Glutamatergic neuron (in vitro differentiated cells): ENCODE measurements around the gene PIGB. TPM values are rescaled to one million over a fixed set of nuclear protein-coding genes. Genes with fewer than 3 reads are reported as not detected.
A peak's percentile ranks its signal among the peaks of the same experiment; 100 is the strongest.

Experiments
- DNase-seq: peaks from one replicate; pipeline ENCODE4 v3.0.0; 2022
- H3K27ac Mint-ChIP-seq: one replicate; pipeline ENCODE4 v1.8.0; 2020; ENCODE audit warnings: mild to moderate bottlenecking, mixed read lengths, inconsistent platforms; ENCODE audit not compliant: unreplicated experiment
- H3K27me3 Mint-ChIP-seq: one replicate; pipeline ENCODE4 v1.8.0; 2020; ENCODE audit warnings: mild to moderate bottlenecking, moderate library complexity, mixed read lengths, inconsistent platforms; ENCODE audit not compliant: unreplicated experiment
- H3K36me3 Mint-ChIP-seq: one replicate; pipeline ENCODE4 v1.8.0; 2020; ENCODE audit warnings: mild to moderate bottlenecking, mixed read lengths, inconsistent platforms; ENCODE audit not compliant: unreplicated experiment
- H3K4me1 Mint-ChIP-seq: one replicate; pipeline ENCODE4 v1.8.0; 2020; ENCODE audit warnings: mild to moderate bottlenecking, low read depth, mixed read lengths, inconsistent platforms; ENCODE audit not compliant: unreplicated experiment
- H3K4me3 Mint-ChIP-seq: one replicate; pipeline ENCODE4 v1.8.0; 2020; ENCODE audit warnings: mild to moderate bottlenecking, mixed read lengths, inconsistent platforms; ENCODE audit not compliant: unreplicated experiment
- H3K9me3 Mint-ChIP-seq: one replicate; pipeline ENCODE4 v1.8.0; 2020; ENCODE audit warnings: mild to moderate bottlenecking, moderate library complexity, mixed read lengths, inconsistent platforms; ENCODE audit not compliant: unreplicated experiment
- CTCF ChIP-seq: fragments of 200-600 bp; sonication (generic); IDR thresholded peaks from one replicate; pipeline ENCODE4 v1.5.0; 2021; ENCODE audit not compliant: partially characterized antibody, unreplicated experiment
- long read RNA-seq: library from polyadenylated mRNA; unstranded; transcript quantifications from one replicate; pipeline ENCODE4 v2.0.0, GENCODE V29; 2020; ENCODE audit not compliant: unreplicated experiment
- total RNA-seq: library from RNA; stranded (reverse); fragmentation: NEBNext Ultra II Directional; extraction: Animal tissue kit (Norgen Biotek cat#: 25700); gene quantifications from one replicate; pipeline ENCODE4 v1.2.1, GENCODE V29; 2021; ENCODE audit not compliant: unreplicated experiment

The PIGB gene
- total RNA-seq, result 6.4 TPM
- long read RNA-seq, partial matches to known transcripts, result 0 of 1 reads
- long read RNA-seq, other reads (novel, unspliced or antisense), result 0 of 1 reads

GRCh38 chr15:55318588-55319494, at the start of gene PIGB, which contains the start of gene PIGBOS1:
TSS of gene PIGB (plus strand) at chr15:55319222. CDS start at chr15:55319251, 29 bp downstream.
TSS of gene PIGBOS1 (minus strand) at chr15:55319123. CDS start at chr15:55317792, 1,331 bp downstream.
- H3K27me3 Mint-ChIP-seq, result no peaks in the 10 kb centered on the region
- H3K27ac Mint-ChIP-seq, result peak within 1 kb of the TSS; percentile 94
- H3K4me3 Mint-ChIP-seq, result peak within 1 kb of the TSS; percentile 99
- no peak for TF ChIP-seq CTCF
- peak; percentile 82 for DNase-seq
- peaks cover 2% of the 10 kb centered on the region for H3K4me1 Mint-ChIP-seq
- peaks cover 4% of the 10 kb centered on the region for H3K9me3 Mint-ChIP-seq
- no peaks in the 10 kb centered on the region for H3K36me3 Mint-ChIP-seq

- no peak for DNase-seq
- no peak overlapping the region for H3K4me3 Mint-ChIP-seq
- peaks cover 2% of the 10 kb centered on the region for H3K9me3 Mint-ChIP-seq
- no peaks in the 10 kb centered on the region for H3K36me3 Mint-ChIP-seq
- no peak for TF ChIP-seq CTCF
- H3K4me1 Mint-ChIP-seq, result no peaks in the 10 kb centered on the region
- no peak overlapping the region for H3K27ac Mint-ChIP-seq
- peaks cover 2% of the 10 kb centered on the region for H3K27me3 Mint-ChIP-seq
Observed at GRCh38 chr15:55270291-55270690, 48.7 kb upstream of the PIGB start.

- no peak overlapping the region for H3K27ac Mint-ChIP-seq
- no peaks in the 10 kb centered on the region for H3K4me1 Mint-ChIP-seq
- no peak overlapping the region for H3K4me3 Mint-ChIP-seq
- H3K36me3 Mint-ChIP-seq, result no peaks in the 10 kb centered on the region
- TF ChIP-seq CTCF, result no peak
- DNase-seq, result no peak
- peaks cover 5% of the 10 kb centered on the region for H3K27me3 Mint-ChIP-seq
- H3K9me3 Mint-ChIP-seq, result peaks cover 2% of the 10 kb centered on the region
Observed at GRCh38 chr15:55276324-55276723, 42.7 kb upstream of the PIGB start.

- H3K27me3 Mint-ChIP-seq, result peaks cover 5% of the 10 kb centered on the region
- no peak overlapping the region for H3K27ac Mint-ChIP-seq
- H3K9me3 Mint-ChIP-seq, result peaks cover 2% of the 10 kb centered on the region
- no peak for DNase-seq
- H3K4me3 Mint-ChIP-seq, result no peak overlapping the region
- H3K4me1 Mint-ChIP-seq, result no peaks in the 10 kb centered on the region
- no peak for TF ChIP-seq CTCF
- H3K36me3 Mint-ChIP-seq, result no peaks in the 10 kb centered on the region
Observed at GRCh38 chr15:55277116-55277564, 41.9 kb upstream of the PIGB start.

- H3K27ac Mint-ChIP-seq, result no peak overlapping the region
Observed at GRCh38 chr15:55277715-55278114, 41.3 kb upstream of the PIGB start.

More at GRCh38 chr15:55277715-55278114, 41.3 kb upstream of the PIGB start:
- Mint-ChIP-seq H3K36me3 (no peaks in the 10 kb centered on the region), H3K4me3 (no peak overlapping the region), H3K9me3 (peaks cover 2% of the 10 kb centered on the region), H3K4me1 (no peaks in the 10 kb centered on the region), H3K27me3 (peaks cover 5% of the 10 kb centered on the region)
- no peak for TF ChIP-seq CTCF
- DNase-seq, result no peak
